Pancreas (tissue), 10 donors: Measurements from ENCODE around the gene TSR1. TPM values are rescaled to one million over a fixed set of nuclear protein-coding genes. Genes with fewer than 3 reads are reported as not detected.

Experiments used
- ATAC-seq, 4 donors: fragments of 200-7000 bp; cut with Tn5 transposase; one replicate each; pipeline versions ENCODE4 v1.8.0 to v1.9.1; 2020; ENCODE audit warnings: mild to moderate bottlenecking in 4 of 4, moderate library complexity in 4 of 4
- DNase-seq, 6 donors: peaks; one replicate each; pipeline ENCODE4 v3.0.0-alpha.2; 2020
- FAIRE-seq: peaks from 2 replicates; lab custom pipeline; 2012; peaks lifted over from hg19 to GRCh38; lab: Jason Lieb, UNC
- H3K27ac ChIP-seq, 4 donors: fragments of 200-600 bp; sonication (generic); 1 replicate in 3 of 4; 2 replicates in 1 of 4; pipeline versions ENCODE4 v1.5.0 to v1.8.0; 2020
- H3K27me3 ChIP-seq, 4 donors: fragments of 200-600 bp; one replicate each; pipeline ENCODE4 v1.8.0; 2021
- H3K36me3 ChIP-seq, 3 donors: fragments of 200-600 bp; sonication (generic) in 1 of 3; one replicate each; pipeline versions ENCODE4 v1.5.0 to v1.8.0; 2020 to 2021
- H3K4me1 ChIP-seq, 3 donors: fragments of 200-600 bp; one replicate each; pipeline ENCODE4 v1.8.0; 2021
- H3K4me3 ChIP-seq, 4 donors: fragments of 200-600 bp; sonication (generic) in 2 of 4; one replicate each; pipeline versions ENCODE4 v1.5.0 to v1.8.0; 2020 to 2021
- H3K9me3 ChIP-seq, 4 donors: fragments of 200-600 bp; one replicate each; pipeline ENCODE4 v1.8.0; 2021
- WGBS, 2 donors: extraction: QIAGEN DNeasy Blood & Tissue Kit; methylation state at CpG; one replicate each; pipeline ENCODE4 v1.1.7; 2013; 5-methylcytosine and 5-hydroxymethylcytosine counted together
- intact Hi-C, 3 donors: fragments of 100-400 bp; cut with DNase I; formaldehyde crosslinking; loops; one replicate each; pipeline versions ENCODE4 v1.11.1 to v1.14.2; 2022
- polyA plus RNA-seq, 2 donors: library from polyadenylated mRNA; stranded (reverse); fragments of 200-250 nt; gene quantifications; one replicate each; pipeline ENCODE4 v1.2.3, GENCODE V29; 2013
- total RNA-seq, 6 donors: library from RNA; stranded (reverse); fragmentation: NEBNext Ultra II Directional in 4 of 6; extraction: Animal tissue kit (Norgen Biotek cat#: 25700) in 4 of 6; gene quantifications; one replicate each; pipeline versions ENCODE4 v1.2.1 to v1.2.4, GENCODE V29; 2021 to 2023
- TF ChIP-seq, protein P1 (sequence below), 4 donors: fragments of 200-600 bp; sonication (generic) in 3 of 4; IDR thresholded peaks; one replicate each; pipeline versions ENCODE4 v1.5.0 to v1.8.0; 2021; ENCODE audit warnings: antibody characterized with exemption in 4 of 4
- donor health status: healthy with polysubstance abuse.
- donor health status: DM: no; HTN: no; CAD: no; lungs with moderate emphysema.
- donor health status: DM: no; HTN: no; CAD: no.
- donor health status: control.
- donor health status: control.
- donor health status: Bipolar disorder and iron deficiency.
- donor health status: DM: yes; HTN: yes; CAD: no.
- donor health status: DM: no; HTN: no; CAD: no.
- donor health status: DM: no; HTN: no; CAD: no.
- donor health status: DM: yes; HTN: yes; CAD: no.

Gene TSR1
- total and polyA plus RNA-seq, 8 donors: 8.3 to 17.3 (median 12.2) TPM

DNA sequence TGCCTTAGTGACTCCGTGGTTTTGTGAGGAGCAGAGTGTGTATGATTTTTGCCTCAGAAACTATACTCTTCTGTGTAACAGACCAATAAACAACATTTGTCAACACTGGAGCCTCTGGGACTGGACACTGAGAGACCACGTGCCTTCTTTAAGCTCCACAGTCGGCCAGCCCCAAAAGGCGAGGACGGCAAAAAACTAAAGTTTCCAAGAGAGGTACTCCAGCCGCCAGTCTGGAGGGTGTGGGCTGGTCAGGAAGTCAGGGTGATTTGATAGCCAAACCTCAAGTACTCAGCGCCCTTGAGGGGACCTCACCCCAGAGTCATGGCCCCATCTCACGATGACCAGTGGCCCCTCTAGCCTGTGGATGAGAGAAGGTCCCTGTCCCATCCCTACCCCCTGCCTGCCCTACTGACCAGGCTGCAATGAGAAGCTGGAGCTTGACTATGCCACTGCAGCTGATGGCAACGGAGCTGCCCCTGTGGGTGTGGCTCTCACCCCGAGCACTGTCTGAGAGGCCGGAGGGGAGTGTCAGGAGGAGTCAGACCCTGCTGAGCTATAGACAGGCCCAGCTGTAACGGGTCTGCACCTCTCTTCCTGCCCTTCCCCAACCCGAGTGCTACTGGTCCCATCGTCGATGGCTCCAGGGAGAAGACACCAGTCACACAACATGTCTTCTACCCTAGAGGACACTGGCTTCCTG is 44.8 kb upstream of the TSR1 start:
- ATAC-seq (no peak), DNase-seq (no peak), FAIRE-seq (no peak)
- Histone ChIP-seq H3K36me3 (peaks cover 0 to 14% (median 0%) of the 10 kb centered on the region in 3 donors), H3K4me3 (no peak overlapping the region), H3K27me3 (no peaks in the 10 kb centered on the region), H3K4me1 (no peaks in the 10 kb centered on the region), H3K27ac (no peak overlapping the region), H3K9me3 (no peaks in the 10 kb centered on the region)
- intact Hi-C loops: loop anchor here in 1 of 3 donors (5.0 kb wide), 1 partner anchor 36 kb away; no protein-coding TSS in a partner anchor
- TF ChIP-seq, protein P1, sequence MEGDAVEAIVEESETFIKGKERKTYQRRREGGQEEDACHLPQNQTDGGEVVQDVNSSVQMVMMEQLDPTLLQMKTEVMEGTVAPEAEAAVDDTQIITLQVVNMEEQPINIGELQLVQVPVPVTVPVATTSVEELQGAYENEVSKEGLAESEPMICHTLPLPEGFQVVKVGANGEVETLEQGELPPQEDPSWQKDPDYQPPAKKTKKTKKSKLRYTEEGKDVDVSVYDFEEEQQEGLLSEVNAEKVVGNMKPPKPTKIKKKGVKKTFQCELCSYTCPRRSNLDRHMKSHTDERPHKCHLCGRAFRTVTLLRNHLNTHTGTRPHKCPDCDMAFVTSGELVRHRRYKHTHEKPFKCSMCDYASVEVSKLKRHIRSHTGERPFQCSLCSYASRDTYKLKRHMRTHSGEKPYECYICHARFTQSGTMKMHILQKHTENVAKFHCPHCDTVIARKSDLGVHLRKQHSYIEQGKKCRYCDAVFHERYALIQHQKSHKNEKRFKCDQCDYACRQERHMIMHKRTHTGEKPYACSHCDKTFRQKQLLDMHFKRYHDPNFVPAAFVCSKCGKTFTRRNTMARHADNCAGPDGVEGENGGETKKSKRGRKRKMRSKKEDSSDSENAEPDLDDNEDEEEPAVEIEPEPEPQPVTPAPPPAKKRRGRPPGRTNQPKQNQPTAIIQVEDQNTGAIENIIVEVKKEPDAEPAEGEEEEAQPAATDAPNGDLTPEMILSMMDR (IDR thresholded peaks at IDR 0.05): no peak
- 87 to 88% methylated on average over 15 of the region's 15 CpGs for WGBS, 2 donors

DNA sequence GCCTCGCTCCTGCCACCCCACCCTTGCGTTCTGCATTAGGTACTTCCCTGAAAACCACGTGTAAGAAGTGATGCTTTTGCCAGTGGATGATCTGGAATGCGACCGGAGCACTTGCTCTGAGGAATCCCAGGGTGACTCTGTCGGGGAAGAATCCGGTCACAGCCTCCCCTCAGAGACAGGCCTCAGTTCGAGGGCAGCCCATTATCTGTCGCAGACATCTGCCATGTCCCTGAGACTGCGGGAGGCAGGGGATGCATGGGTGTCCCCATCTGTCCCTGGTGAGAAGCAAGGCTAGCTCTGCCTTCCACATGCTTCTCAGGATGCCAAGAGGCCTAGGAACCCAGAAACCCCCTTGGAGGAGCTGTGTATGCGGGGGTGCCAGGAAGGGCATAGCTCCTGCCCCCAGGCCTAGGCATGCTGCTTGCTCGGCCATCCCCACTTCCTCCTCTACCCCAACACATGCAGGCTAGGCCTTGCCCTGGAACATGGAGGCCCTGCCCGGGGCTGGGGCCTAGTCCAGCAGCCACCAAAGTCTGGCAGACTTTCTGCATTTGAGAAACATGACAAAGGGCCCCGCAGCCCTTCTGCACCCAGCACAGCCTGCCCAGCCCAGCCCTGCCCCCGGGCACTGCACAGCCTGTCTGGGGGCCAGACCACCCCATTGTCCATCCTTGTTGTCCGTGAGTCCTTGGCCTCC is 44.1 kb upstream of the TSR1 start:
- FAIRE-seq: no peak
- H3K36me3 ChIP-seq: peaks cover 0 to 14% (median 0%) of the 10 kb centered on the region in 3 donors
- TF ChIP-seq, protein P1 (IDR thresholded peaks at IDR 0.05): no peak
- no peaks in the 10 kb centered on the region for H3K27me3 ChIP-seq
- H3K9me3 ChIP-seq: no peaks in the 10 kb centered on the region
- intact Hi-C loops: loop anchor here in 1 of 3 donors (5.0 kb wide), 1 partner anchor 37 kb away; no protein-coding TSS in a partner anchor
- H3K4me1 ChIP-seq: no peaks in the 10 kb centered on the region
- no peak overlapping the region for H3K27ac ChIP-seq
- no peak for ATAC-seq
- DNase-seq: no peak
- H3K4me3 ChIP-seq: no peak overlapping the region
- WGBS, 2 donors: 80 to 88% methylated on average over 16 of the region's 16 CpGs

DNA sequence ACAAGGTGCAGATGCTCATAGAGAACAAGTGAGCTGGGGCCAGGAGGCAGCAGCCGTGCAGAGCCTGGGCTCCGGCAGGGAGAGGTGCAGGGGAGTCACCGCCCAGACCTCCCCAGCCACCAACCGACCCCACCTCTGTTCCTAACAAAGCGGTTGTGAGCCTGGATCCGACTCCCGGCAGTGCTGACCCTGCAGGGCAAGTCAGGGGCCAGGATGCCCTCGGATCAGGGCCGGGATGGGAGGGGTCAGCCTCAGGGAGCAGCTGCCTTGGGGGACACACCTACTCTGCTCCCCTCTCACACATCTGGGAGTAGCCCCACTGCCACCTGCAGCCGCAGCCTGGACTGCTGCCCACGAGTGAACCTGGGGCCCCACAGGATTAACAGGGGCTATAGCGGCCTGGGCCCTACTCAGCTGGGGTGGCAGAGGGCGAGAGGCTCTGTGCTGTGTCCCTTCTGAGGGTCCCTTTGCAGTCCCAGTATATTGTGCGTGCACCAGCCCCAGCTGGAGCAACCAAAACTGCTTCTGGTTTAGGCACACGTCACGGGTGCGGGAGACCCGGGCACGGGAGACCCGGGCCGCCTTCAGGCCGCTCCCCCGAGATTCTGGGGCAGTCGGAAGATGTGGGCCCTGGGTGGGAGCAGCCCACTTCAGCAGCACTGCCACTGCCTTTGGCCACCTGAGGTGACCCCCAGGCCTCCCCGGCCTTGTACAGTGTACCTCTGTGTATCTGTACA is 43.4 kb upstream of the TSR1 start:
- no peak for FAIRE-seq
- Histone ChIP-seq H3K4me1 (no peaks in the 10 kb centered on the region), H3K4me3 (no peak overlapping the region), H3K27ac (no peak overlapping the region), H3K9me3 (no peaks in the 10 kb centered on the region), H3K27me3 (no peaks in the 10 kb centered on the region), H3K36me3 (peaks cover 0 to 14% (median 0%) of the 10 kb centered on the region in 3 donors)
- no peak for ATAC-seq
- intact Hi-C loops: loop anchor here in 2 of 3 donors (5.0 to 10.0 kb wide), 2 partner anchors 38 to 45 kb away; no protein-coding TSS in a partner anchor
- peak in 1 of 6 donors; percentile 78 for DNase-seq
- WGBS, 2 donors: 88 to 89% methylated on average over 25 of the region's 25 CpGs
- TF ChIP-seq, protein P1 (IDR thresholded peaks at IDR 0.05): no peak

DNA sequence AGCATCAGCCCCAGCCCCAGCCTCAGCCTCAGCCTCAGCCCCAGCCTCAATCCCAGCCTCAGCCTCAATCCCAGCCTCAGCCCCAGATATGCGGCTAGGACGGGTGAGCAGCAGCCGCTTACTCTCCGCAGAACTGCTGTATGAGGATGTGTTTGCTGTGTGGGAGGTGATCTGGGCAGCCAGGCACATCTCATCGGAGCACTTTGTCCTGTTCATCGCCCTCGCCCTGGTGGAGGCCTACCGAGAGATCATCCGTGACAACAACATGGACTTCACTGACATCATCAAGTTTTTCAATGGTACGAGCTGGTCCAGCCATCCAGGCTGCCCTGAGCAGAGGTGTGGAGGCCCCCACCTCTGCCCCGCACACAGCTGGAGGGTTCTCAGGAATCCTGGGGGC is 42.6 kb upstream of the TSR1 start:
- Histone ChIP-seq H3K27ac (no peak overlapping the region), H3K36me3 (peaks cover 0 to 14% (median 0%) of the 10 kb centered on the region in 3 donors), H3K4me3 (no peak overlapping the region), H3K27me3 (no peaks in the 10 kb centered on the region), H3K9me3 (no peaks in the 10 kb centered on the region), H3K4me1 (no peaks in the 10 kb centered on the region)
- intact Hi-C loops: loop anchor here in 1 of 3 donors (10.0 kb wide), 1 partner anchor 46 kb away; no protein-coding TSS in a partner anchor
- FAIRE-seq: no peak
- WGBS, 2 donors: 90 to 92% methylated on average over 11 of the region's 11 CpGs
- no peak for DNase-seq
- ATAC-seq: no peak
- TF ChIP-seq, protein P1 (IDR thresholded peaks at IDR 0.05): no peak
